Right lobe of liver (tissue), 4 donors: ENCODE data around the gene PDE6B.

ENCODE experiments used
- POLR2A ChIP-seq: fragments of 450-650 bp; IDR thresholded peaks from one replicate; pipeline ENCODE4 v1.6.1; 2017; ENCODE audit warnings: antibody characterized with exemption, mild to moderate bottlenecking
- TF ChIP-seq, protein P1 (sequence below), 4 donors: fragments of 200-600 bp in 3 of 4; fragments of 450-650 bp in 1 of 4; IDR thresholded peaks; one replicate each; pipeline versions ENCODE4 v1.5.1 to v1.8.0; 2016 to 2022; ENCODE audit warnings: antibody characterized with exemption in 4 of 4, mild to moderate bottlenecking in 2 of 4
- donor health status: DM: no; HTN: no; CAD: no.
- donor health status: DM: no; HTN: no; CAD: no.
- donor health status: DM: no; HTN: yes; CAD: no.

GRCh38 chr4:710916-711315 lies 85.5 kb downstream of the PDE6B start:
- TF ChIP-seq POLR2A: no peak
- TF ChIP-seq, protein P1, sequence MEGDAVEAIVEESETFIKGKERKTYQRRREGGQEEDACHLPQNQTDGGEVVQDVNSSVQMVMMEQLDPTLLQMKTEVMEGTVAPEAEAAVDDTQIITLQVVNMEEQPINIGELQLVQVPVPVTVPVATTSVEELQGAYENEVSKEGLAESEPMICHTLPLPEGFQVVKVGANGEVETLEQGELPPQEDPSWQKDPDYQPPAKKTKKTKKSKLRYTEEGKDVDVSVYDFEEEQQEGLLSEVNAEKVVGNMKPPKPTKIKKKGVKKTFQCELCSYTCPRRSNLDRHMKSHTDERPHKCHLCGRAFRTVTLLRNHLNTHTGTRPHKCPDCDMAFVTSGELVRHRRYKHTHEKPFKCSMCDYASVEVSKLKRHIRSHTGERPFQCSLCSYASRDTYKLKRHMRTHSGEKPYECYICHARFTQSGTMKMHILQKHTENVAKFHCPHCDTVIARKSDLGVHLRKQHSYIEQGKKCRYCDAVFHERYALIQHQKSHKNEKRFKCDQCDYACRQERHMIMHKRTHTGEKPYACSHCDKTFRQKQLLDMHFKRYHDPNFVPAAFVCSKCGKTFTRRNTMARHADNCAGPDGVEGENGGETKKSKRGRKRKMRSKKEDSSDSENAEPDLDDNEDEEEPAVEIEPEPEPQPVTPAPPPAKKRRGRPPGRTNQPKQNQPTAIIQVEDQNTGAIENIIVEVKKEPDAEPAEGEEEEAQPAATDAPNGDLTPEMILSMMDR (IDR thresholded peaks at IDR 0.05): no peak
